Mesangial cell (primary cell): ENCODE data around the gene COPS8. TPM values are rescaled to one million over a fixed set of nuclear protein-coding genes. Genes with fewer than 3 reads are reported as not detected.

Experiments used
- total RNA-seq: library from RNA; depleted of rRNA; stranded (reverse); fragments of >200 nt; gene quantifications from 2 replicates; pipeline ENCODE4 v1.2.3, GENCODE V29; 2015

Gene COPS8
- 77.7 and 102 TPM in 2 replicates for total RNA-seq

GRCh38 chr2:237085248-237086221, at the start of gene COPS8:
Gene COPS8, plus strand, starts transcription at chr2:237085889. Its CDS starts 76 bp downstream, at chr2:237085965.

